Gastroesophageal sphincter (tissue), 3 donors: ENCODE results near the gene S1PR1.

Experiments used
- POLR2AphosphoS5 ChIP-seq: sonication (generic); formaldehyde crosslinking; IDR thresholded peaks from one replicate; pipeline ENCODE4 v1.6.1; 2017; ENCODE audit warnings: antibody characterized with exemption
- TF ChIP-seq, protein P1 (sequence below), 4 experiments: fragments of 200-600 bp in 2 of 4; fragments of 450-650 bp in 2 of 4; sonication (generic) in 1 of 4; IDR thresholded peaks; one replicate each; pipeline ENCODE4 v1.5.1; 2017 to 2019; ENCODE audit warnings: antibody characterized with exemption in 4 of 4, mild to moderate bottlenecking in 2 of 4, moderate library complexity in 2 of 4

GRCh38 chr1:101243751-101244150 is 6.9 kb downstream of the S1PR1 start:
- TF ChIP-seq, protein P1, sequence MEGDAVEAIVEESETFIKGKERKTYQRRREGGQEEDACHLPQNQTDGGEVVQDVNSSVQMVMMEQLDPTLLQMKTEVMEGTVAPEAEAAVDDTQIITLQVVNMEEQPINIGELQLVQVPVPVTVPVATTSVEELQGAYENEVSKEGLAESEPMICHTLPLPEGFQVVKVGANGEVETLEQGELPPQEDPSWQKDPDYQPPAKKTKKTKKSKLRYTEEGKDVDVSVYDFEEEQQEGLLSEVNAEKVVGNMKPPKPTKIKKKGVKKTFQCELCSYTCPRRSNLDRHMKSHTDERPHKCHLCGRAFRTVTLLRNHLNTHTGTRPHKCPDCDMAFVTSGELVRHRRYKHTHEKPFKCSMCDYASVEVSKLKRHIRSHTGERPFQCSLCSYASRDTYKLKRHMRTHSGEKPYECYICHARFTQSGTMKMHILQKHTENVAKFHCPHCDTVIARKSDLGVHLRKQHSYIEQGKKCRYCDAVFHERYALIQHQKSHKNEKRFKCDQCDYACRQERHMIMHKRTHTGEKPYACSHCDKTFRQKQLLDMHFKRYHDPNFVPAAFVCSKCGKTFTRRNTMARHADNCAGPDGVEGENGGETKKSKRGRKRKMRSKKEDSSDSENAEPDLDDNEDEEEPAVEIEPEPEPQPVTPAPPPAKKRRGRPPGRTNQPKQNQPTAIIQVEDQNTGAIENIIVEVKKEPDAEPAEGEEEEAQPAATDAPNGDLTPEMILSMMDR (IDR thresholded peaks at IDR 0.05), result no peak
- no peak for TF ChIP-seq POLR2AphosphoS5
